Measurements from ENCODE around the gene PCA3. TPM values are rescaled to one million over a fixed set of nuclear protein-coding genes. Genes with fewer than 3 reads are reported as not detected.
A peak's percentile ranks its signal among the peaks of the same experiment; 100 is the strongest.

The PCA3 gene
- total RNA-seq, 1 experiment from 2014 or later = not detected

DNA sequence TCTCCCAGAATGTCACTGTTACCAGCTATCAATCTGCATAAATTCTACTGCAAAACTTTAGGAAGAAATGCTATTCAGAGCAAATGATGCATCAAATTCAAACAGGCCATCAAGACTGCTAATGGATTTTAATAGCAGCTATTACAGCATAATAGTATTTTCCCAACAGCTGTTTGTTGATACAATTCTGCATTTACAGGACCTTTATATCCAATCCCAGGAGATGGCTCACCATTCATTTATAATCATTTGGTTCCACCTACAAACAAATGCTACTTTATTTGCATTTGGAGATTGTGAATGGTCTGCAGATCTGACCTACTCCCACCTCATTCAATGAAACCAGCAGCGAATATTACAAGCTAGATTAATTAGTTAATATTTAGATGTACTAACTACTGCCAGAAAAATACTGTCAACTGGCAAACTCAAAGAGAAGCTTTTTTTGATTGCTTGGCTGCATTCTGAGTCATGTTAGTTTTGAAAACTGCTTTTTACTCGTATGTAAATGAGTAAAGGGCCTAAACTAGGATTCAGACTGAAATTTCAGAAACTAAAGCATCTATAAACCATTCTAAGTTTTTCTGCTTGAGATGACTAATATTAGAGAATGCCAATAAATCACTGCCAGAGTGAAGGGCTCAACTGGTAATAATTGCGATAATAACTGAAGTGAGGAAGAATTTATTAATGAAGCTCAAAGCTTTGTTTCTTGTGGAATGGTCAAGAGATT lies 7.1 kb upstream of the PCA3 start:
- DNase-seq (ENCODE audit: low read depth) = no peak

DNA sequence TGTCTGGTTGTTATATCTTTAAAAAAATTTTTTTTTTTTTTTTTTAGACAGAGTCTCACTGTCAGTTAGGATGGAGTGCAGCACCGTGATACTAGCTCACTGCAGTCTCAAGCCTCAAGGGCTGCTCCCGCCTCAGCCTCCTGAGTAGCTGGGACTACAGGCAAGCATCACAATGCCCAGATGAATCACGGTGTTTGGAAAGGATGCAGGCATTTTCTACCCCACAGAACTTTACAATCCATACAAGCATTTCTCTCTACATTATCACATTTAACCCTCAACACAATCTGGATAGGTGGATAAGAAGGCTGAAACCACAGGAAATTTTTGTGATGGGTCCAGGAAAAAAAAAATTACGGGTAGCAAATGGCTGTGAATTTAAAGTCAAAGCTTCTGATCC lies 5.8 kb upstream of the PCA3 start:
- DNase-seq (ENCODE audit: low read depth) = no peak

DNA sequence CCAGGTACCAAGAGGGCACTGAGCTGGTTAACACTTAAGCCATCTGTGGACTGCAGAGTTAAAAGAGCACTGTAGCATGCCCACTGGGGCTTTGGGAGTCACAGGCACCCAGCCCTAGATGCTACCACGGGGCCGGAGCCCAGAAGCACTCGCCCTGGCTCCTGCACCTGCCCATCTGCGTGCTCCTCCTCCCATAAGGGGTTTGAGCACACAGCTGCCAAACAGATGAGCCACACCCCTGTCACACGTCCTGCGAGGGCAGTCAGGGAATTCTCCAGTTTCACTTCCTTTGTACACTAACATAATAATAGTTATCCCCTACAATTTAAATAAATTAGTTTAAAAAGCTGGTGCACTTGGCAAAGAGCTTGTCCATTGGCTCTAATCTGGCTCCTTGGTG lies 4.5 kb upstream of the PCA3 start:
- DNase-seq (ENCODE audit: low read depth) = no peak

DNA sequence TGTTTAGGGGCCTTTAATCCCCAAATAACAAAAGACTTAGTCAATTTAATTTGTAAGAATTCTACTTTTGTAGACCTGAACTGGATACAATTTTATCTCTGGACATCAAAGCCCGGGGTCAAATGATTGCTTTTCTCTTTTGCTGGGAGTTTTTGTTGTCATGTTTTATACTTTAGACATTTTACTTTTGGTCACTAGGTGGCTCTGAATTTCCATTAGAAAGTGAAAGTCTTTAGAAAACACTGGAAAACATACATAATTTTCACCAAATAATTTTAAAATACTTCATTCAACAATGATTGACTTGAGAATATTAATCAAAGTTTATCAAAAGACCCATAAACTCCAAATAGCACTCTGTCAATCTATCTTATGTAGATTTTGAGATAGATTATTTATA lies 2.8 kb upstream of the PCA3 start:
- DNase-seq (ENCODE audit: low read depth) = peak; percentile 4

DNA sequence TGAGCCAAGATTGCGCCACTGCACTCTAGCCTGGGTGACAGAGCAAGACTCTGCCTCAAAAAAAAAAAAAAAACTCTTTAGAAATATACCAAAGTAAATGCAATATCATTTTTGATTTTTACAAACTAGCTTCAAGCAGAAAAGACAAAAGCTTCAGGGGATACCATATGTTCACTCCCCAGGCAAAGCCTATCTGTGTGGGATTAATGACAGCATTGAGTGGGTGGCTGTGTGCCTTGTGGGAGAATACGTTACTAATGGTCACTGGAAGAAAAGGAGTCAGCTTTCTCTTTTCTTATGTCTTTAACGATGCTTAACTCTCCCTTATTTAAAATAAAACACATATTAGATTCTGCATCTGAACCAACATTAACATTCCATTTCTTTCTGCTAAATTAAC lies 1.9 kb downstream of the PCA3 start:
- no peak for DNase-seq (ENCODE audit: low read depth)

DNA sequence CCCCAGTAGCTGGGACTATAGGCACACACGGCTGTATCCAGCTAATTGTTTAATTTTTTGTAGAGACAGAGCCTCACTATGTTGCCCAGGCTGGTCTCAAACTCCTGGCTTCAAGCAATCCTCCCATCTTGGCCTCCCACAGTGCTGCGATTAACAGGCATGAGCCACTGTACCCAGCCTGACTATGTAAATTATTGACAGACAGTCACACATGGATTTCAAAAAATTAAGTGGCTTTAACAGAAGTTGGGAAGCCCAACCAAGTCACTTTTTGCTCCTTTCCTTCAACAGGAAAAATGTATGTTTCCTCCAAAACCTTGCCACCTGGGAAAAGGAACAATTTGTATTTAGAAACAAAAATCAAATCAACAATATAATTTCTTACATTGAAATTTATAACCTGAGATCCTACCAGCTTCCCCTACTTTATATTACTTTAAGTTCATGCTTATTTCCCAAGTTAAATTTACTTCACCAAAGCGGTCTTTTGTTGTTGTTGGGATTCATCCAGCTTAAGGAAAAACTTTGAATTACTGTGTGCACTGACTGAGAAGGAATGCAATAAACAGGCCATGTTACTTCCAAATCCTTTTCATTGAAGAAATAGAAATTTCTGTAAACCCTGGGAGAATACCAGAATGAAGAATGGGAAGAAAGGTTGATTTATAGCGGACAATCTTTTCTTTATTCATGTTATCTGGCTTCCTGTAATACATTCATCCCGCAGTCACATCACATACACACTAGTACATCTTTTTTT lies 8.6 kb downstream of the PCA3 start:
- no peak for DNase-seq (ENCODE audit: low read depth)

DNA sequence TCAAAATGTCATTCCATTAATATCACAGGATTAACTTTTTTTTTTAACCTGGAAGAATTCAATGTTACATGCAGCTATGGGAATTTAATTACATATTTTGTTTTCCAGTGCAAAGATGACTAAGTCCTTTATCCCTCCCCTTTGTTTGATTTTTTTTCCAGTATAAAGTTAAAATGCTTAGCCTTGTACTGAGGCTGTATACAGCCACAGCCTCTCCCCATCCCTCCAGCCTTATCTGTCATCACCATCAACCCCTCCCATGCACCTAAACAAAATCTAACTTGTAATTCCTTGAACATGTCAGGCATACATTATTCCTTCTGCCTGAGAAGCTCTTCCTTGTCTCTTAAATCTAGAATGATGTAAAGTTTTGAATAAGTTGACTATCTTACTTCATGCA lies 20.6 kb downstream of the PCA3 start:
- DNase-seq (ENCODE audit: low read depth) = no peak

DNA sequence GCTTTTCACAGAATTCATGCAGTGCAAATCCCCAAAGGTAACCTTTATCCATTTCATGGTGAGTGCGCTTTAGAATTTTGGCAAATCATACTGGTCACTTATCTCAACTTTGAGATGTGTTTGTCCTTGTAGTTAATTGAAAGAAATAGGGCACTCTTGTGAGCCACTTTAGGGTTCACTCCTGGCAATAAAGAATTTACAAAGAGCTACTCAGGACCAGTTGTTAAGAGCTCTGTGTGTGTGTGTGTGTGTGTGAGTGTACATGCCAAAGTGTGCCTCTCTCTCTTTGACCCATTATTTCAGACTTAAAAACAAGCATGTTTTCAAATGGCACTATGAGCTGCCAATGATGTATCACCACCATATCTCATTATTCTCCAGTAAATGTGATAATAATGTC lies 21.3 kb downstream of the PCA3 start:
- DNase-seq (ENCODE audit: low read depth) = no peak

DNA sequence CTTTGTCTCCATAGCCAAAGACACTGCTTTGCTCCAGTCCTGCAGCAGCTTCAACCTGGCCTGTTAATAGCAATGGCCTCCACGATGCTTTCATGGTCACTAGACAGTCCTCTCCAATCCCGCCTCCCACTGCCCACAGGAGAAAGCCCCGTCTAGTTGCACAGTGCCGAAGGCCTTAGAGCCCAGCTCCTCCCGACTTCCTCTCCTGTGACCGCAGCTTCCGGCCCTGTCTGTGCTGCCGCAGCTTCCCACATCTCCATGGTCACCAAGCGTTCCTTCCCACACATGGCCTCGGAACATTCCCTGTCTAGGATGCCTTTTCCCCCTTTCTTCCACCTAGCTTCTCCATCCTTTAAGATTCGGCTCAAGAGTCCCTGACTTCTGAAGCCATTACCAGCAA lies 23.4 kb downstream of the PCA3 start:
- DNase-seq (ENCODE audit: low read depth) = peak; percentile 47

DNA sequence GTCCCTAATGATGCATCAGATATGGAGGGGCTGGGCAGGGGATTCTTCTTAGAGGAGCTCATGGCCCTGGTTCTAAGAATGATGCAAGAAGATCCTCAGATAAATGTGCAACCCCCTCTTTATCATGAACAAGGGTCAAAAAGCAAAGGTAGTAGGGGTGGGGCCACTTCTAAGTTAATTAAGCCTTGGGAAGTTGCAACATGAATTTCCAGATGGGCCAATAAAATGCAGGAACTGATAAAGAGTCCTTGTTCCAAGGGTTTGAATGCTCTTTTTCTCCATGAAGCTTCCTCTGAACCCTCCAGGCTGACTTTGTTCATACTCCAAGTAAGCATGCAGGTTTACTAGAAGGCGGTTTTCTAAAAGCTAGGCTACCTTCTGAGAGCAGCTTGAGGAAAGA lies 25.6 kb downstream of the PCA3 start:
- no peak for DNase-seq (ENCODE audit: low read depth)

DNA sequence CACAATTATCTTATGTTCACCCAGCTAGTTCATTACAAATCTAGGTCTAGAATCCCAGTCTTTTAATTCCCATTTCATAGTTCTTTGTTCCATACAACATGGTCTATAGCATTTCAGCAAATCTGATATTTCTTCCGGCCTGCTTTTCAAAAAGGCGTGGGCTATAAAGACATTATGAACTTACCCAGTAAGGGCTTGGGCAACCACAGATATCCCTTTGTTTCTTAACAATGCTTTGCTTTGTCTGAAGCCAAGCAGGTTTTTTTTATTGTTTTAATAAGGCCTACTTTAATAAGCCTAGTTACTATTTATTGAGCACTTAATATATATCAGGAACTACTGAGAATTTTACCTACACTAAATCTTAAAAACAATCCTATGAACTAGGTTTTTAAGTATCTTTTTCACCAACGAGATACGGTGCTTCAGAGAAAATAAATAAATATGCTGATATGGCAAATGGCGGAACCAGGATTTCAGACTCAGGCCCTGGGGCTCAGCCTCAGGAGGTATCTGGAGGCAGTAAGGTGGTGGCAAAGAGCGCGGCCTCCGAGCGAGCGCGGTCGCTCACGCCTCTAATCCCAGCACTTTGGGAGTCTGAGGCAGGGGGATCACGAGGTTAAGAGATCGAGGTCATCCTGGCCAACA lies 29.7 kb downstream of the PCA3 start:
- no peak for DNase-seq (ENCODE audit: low read depth)

DNA sequence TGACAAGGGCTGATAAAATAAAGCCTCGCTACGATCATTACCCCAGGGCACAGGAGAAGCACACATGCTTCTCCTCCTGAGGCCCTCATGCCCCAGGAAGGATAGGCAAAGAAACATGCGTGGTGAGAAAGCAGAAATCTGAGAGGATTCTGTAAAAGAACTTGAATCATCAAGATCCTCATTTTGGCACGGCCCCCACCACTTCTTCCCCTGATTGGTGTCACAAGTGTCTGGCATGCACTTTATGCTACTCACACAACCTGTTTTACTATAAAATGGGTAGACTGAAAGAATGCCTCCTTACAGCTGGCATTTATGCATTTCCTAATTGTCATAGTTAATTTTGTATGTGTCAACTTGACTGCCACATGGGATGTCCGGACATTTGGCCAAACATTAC lies 32.1 kb downstream of the PCA3 start:
- DNase-seq (ENCODE audit: low read depth) = no peak

DNA sequence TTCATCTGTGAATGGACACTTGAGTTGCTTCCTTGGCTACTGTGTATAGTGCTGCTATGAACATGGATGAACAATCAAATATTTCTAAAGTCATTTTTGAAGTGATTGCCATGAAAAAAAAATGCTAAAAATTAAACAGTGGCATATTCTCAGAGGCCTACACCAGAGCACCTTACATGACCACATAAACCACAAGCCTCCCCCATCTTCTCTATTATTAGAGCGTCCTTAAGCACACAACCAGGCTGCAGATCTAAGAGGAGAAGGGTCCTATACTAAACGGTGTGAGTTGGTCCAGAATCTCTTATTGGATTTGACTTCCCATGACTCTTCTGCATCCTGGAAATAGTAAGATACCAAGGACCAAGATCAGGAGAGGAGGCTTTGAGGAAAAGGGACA lies 34.3 kb downstream of the PCA3 start:
- no peak for DNase-seq (ENCODE audit: low read depth)

DNA sequence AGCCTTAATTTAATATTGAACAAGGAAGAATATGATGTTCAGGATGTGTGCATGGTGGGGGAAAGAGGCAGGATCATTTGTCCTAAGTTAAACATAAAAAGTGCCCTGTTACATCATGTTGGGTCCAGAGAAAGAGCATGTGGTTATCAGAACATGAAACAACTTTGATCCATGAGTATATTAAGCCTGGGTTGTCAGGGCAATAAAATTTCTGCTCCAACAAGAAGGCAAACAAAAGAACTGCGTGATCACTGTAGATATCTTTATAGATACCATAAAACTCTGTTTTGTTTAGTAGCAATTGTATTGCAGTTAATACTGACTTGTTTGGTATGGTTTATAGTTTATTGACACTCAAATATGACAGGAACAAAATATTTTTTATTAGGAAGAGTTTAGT lies 35.2 kb downstream of the PCA3 start:
- DNase-seq (ENCODE audit: low read depth) = no peak

DNA sequence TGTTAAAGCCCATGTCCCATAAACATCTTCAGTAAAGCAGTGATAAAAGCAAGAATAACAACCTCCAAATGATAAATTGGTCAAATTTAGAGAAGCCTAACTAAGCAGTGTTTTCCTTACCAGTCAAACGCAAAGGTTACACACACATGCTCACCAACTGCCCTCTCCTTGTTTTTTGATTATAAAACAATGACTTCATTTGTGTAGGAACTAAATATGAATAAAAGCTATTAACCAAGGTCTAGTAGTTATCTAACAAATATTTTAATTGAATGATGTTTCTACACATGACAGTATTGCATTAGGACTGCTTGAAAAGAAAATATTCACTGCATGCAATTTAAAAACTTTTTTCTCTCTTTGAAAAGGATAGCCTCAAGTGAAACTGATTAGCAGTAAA lies 36.7 kb downstream of the PCA3 start:
- no peak for DNase-seq (ENCODE audit: low read depth)

DNA sequence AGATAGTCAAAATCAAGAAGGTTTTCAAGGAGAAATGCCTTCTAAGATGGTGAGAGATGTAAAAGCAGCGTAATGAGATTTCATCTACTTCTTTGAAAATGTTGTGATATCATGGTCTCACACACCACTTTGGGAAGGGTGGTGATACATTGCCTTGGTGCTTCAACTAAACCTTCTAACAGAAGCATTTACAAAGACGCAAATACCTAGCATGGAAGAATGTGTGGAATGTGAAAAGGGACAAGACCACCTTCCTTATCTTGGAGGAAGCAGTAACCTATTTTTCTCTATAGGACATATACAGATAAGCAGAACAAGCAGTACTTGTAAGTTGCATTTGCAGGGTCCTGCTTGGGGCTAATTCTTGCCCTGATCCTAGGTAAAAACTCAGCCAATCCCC lies 38.8 kb downstream of the PCA3 start:
- DNase-seq (ENCODE audit: low read depth) = no peak

DNA sequence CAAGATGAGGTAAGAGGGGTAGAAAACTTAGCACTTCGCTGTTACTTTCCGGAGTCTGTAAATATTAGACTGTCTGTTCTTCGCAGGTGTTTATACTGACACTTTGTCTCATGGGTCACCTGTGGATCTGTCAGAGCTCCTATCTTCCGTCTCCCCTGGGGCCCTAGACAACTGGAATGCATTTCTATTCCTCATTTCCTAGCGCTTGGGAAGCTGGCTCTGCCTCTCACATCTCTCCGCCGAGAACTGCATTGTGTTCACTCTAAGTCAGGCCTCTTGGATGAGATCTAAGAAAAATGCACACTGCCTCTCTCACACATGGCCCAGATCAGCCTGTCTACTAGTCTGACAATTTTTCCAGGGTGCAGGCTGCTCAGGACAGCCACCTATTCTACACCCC lies 39.5 kb downstream of the PCA3 start:
- no peak for DNase-seq (ENCODE audit: low read depth)

DNA sequence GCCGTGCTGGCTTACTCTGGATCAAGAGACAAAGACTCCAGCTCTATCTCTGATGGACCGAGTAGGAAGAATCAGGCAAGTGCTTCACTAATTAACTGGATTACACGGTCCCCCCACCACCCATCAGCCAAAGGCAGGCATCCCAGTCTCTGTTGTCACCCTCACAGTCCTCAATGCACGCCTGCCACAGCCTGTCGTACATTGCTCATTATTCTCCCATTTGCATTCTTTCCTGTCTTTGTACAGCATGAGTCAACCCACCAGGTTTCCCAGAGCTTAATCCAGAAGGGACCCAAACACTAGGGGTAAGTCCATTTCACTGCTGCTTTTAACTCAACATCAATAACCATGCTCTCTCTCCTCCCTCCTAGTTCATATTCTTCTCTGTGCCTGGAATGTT lies 44.4 kb downstream of the PCA3 start:
- no peak for DNase-seq (ENCODE audit: low read depth)

DNA sequence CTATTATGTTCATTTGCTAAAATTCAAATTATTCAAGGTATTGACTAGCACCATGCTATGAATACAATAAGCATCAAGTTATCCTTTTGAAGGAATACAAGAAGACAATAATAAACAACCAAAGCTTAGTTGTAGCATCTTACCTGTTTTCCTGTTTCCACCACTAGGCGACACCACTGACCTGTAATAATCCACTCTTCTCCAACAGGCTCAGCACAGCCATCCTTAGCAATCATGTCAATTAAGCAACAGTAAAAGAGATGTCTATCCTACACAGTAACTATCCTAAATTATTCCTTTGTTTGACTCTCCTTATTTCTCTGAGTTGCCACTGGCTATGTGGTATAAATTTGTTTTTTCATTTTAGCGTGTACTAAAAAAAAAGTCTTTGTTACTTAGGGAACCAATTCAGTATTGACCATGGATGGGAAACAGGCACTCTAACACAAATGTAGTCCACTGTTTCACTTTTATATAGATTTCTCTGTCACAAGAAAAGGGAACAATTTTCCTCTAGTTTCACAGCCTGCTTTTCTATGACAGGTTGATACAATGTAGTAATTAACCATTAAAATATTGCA lies 46.2 kb downstream of the PCA3 start:
- peak; percentile 46 for DNase-seq (ENCODE audit: low read depth)

DNA sequence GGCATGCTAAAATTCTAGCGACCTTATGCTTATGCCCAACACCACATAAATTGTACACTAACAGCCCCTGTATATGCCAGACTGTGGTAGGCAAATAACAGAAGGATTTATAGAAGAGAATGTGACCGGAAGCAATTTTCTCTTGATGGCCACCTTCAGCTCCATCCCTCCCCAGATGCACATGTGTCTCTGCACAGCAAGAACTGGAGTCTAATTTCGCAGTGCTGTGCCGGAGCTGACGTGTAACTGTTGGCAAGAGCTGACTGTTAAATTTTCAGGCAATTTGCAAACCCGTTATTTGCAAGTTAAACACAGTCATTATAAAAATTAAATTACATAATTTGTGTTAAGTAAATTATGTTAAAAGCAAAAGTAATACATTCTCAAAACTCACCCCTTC lies 48.4 kb downstream of the PCA3 start:
- DNase-seq (ENCODE audit: low read depth) = no peak

DNA sequence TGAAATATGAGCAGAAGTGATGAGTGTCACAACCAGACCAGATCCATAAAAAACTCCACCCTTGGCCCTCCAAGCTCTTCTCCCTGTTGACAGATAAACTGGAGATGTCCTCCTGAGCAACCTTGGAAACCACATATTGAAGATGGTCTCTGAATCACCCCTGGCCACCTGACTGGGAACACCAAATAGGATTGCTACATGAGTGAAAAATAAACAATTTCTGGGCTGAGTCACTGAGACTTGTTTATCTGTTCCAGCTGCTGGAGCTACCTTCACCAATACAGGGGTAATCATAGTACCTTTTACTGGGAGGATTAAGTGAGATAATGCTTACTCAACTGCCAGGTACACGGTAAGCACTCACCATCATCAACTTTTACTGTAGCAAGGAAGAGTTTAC lies 53.3 kb downstream of the PCA3 start:
- peak; percentile 81 for DNase-seq (ENCODE audit: low read depth)

DNA sequence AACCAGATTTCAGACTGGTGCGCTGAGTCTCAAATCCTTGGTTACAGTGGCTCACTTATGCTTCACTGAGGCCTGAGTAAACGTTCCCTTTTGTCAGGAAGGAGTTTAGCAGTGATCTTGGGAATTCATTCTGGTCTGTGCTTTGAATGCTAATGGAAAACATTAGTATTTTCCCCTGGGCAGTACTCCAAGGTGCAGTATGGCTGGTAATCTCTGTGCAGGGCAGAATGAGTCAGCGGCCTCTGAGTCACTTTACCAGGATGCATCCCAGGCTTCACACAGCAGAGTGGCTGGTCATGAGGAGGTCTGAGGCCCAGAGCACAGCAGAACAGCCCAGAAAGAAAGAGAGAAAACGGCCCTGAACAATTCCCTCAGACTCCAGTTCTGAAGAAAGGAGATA lies 54.0 kb downstream of the PCA3 start:
- peak; percentile 98 for DNase-seq (ENCODE audit: low read depth)

DNA sequence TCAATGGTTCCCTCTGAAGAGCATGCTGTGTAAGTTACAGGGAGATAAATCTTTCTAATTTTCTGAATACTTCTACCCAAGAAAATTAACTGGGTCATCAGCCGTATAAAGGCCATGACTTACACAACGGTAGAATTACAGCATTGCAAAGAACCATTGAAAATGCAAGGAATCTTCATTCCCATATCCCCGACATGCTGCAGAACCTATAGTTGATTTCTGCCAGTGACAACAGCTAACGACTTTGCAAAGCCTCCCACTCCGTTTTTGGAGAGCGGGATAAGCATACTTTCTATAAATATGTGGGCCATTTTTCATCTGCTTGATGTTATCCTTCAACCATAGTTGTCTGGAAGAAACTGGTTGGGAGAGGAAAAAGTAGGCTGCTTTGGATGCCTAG lies 56.2 kb downstream of the PCA3 start:
- DNase-seq (ENCODE audit: low read depth) = no peak

Measured in RPMI7951 (cell line).